SK-N-MC (cell line): Measurements from ENCODE around the gene RGSL1.

Source experiments
- DNase-seq: peaks from one replicate; pipeline ENCODE4 v3.0.0-alpha.2; 2011; ENCODE audit warnings: low read depth, low spot score
- H3K27ac ChIP-seq: fragments of 200-600 bp; sonication (generic); 2 replicates; pipeline ENCODE4 v1.5.1; 2016; ENCODE audit warnings: mixed run types
- H3K36me3 ChIP-seq: fragments of 200-600 bp; sonication (generic); 2 replicates; pipeline ENCODE4 v1.6.1; 2017; ENCODE audit warnings: antibody characterized with exemption, low read length, mixed read lengths; ENCODE audit not compliant: insufficient read depth
- H3K4me3 ChIP-seq: fragments of 200-600 bp; sonication (generic); 2 replicates; pipeline ENCODE4 v1.5.1; 2016
- H3K9ac ChIP-seq: fragments of 200-600 bp; sonication (generic); 2 replicates; pipeline ENCODE4 v1.8.0; 2017; ENCODE audit warnings: mixed run types, mixed read lengths; ENCODE audit not compliant: insufficient read length
- H3K9me3 ChIP-seq: fragments of 200-600 bp; sonication (generic); 2 replicates; pipeline ENCODE4 v1.6.1; 2017; ENCODE audit warnings: low read depth, mild to moderate bottlenecking, antibody characterized with exemption, low read length, moderate library complexity, mixed read lengths
- EZH2 ChIP-seq: fragments of 200-600 bp; sonication (generic); IDR thresholded peaks from one replicate; pipeline ENCODE4 v1.6.1; 2017; ENCODE audit warnings: antibody characterized with exemption
- FOXP2 ChIP-seq: optimal IDR thresholded peaks from 2 replicates; pipeline ENCODE3; 2011; ENCODE audit warnings: mild to moderate bottlenecking, moderate library complexity; ENCODE audit not compliant: insufficient read depth; ENCODE audit errors: extremely low read length, control extremely low read depth
- POLR2AphosphoS5 ChIP-seq: IDR thresholded peaks from 2 replicates; pipeline ENCODE4 v1.6.1; 2012; ENCODE audit warnings: mild to moderate bottlenecking, low read depth, low read length, borderline replicate concordance

RGSL1 gene

DNA sequence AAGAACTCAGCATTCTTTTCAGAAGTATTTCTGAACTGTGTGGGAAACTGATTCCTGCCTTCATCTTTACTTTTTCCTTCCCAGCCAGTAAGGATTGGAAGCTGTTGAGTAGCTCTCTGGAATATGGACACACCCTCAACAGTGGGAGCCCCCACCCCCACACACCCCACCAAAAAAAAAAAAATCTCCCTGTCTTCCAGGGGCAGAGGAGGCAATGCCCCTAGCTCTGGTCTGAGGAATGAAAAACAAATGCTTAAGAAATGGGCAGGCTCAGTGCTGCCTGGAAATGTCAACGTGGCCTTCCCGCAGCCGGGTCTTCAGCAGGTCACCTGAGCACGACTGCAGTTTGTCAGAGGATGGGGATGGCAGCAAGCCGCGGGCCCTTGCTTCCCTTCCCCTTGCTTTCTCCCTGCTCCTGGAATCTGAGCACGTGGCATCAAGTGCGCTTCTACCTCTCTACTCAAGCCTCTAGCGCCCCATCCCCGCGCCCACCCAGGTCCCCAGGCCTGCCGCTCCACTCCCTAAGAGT lies 153.8 kb downstream of the RGSL1 start:
- Histone ChIP-seq H3K9me3 (no peaks in the 10 kb centered on the region), H3K27ac (no peak overlapping the region), H3K36me3 (peaks cover 45% of the 10 kb centered on the region), H3K4me3 (peak overlapping the region; percentile 87), H3K9ac (peak overlapping the region; percentile 33)
- no peak for DNase-seq
- TF ChIP-seq EZH2 (no peak), POLR2AphosphoS5 (no peak), FOXP2 (no peak)

- DNase-seq: no peak
- no peaks in the 10 kb centered on the region for H3K9me3 ChIP-seq
- no peak within 1 kb of the TSS for H3K27ac ChIP-seq
- H3K36me3 ChIP-seq: peaks cover 38% of the 10 kb centered on the region
- peak within 1 kb of the TSS; percentile 33 for H3K9ac ChIP-seq
- H3K4me3 ChIP-seq: peak within 1 kb of the TSS; percentile 87
- TF ChIP-seq POLR2AphosphoS5 (peak; percentile 95), FOXP2 (no peak)
Observed at GRCh38 chr1:182604175-182605164, 154.5 kb downstream of the RGSL1 start, which contains the start of gene RGS16. TSS of gene RGS16 (minus strand) at chr1:182604389. CDS start at chr1:182604259, 130 bp downstream.

DNA sequence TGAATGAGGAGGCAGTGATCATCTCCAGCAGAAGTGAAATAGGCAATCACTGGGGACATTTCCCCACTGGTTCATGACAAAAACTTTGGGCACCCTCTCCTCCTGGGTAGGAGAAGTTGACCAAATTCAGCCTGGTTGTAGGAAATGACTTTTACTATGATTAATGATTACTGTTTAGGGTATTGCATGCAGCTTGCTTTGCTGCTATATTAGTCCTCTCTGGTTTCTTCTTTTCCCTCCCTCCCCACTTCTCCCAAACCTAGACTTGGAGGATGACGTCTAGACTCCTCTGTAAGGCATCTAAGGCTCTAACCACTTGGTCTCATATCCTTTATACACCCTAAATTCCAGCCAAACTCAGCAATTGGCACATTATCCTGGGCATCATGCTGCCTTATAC lies 157.6 kb downstream of the RGSL1 start:
- no peaks in the 10 kb centered on the region for H3K9me3 ChIP-seq
- no peak for DNase-seq
- no peak overlapping the region for H3K4me3 ChIP-seq
- no peak overlapping the region for H3K9ac ChIP-seq
- no peak overlapping the region for H3K27ac ChIP-seq
- peaks cover 7% of the 10 kb centered on the region; the same call in 1 of the 2 replicates for H3K36me3 ChIP-seq
- TF ChIP-seq FOXP2 (no peak), POLR2AphosphoS5 (no peak), EZH2 (no peak)

DNA sequence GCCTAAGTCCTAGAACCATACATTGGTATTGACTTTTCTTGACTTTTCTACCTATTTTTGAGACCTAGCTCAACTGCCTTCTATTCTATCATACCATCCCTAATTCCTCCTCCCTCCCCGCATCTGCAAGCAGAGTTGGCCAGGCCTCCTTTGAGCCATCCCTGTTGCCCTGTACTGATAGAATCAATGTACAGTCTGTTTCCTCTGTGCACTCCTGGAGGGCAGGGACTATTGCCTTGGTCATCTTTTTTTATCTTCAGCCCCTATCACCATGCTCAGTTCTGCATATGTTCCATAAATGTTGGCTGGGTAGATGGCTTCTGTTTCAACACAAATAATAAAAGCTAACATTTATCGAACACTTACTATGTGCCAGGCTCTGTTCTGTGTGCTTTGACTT lies 158.3 kb downstream of the RGSL1 start:
- H3K27ac ChIP-seq: no peak overlapping the region
- peaks cover under 1% of the 10 kb centered on the region; the same call in 1 of the 2 replicates for H3K36me3 ChIP-seq
- no peak for DNase-seq
- H3K4me3 ChIP-seq: no peak overlapping the region
- no peaks in the 10 kb centered on the region for H3K9me3 ChIP-seq
- no peak overlapping the region for H3K9ac ChIP-seq
- TF ChIP-seq FOXP2 (no peak), EZH2 (no peak), POLR2AphosphoS5 (no peak)

GRCh38 chr1:182608845-182609610 lies 159.1 kb downstream of the RGSL1 start:
- Histone ChIP-seq H3K27ac (no peak overlapping the region), H3K36me3 (no peaks in the 10 kb centered on the region), H3K4me3 (no peak overlapping the region), H3K9ac (no peak overlapping the region), H3K9me3 (no peaks in the 10 kb centered on the region)
- no peak for DNase-seq
- TF ChIP-seq EZH2: no peak
- TF ChIP-seq FOXP2: no peak
- no peak for TF ChIP-seq POLR2AphosphoS5
